AG20443 (cell line): Measurements from ENCODE around the gene MSANTD2.

Source experiments
- DNase-seq: peaks from one replicate; pipeline ENCODE4 v3.0.0; 2012; ENCODE audit warnings: low spot score, mixed read lengths

Gene MSANTD2

GRCh38 chr11:124800226-124800929 lies at the start of gene MSANTD2:
Gene MSANTD2, minus strand, starts transcription at chr11:124800406. Its CDS starts 26 bp downstream, at chr11:124800380.
- peak; percentile 92 for DNase-seq

GRCh38 chr11:124846070-124846673 lies 46.0 kb upstream of the MSANTD2 start:
- DNase-seq, result no peak

GRCh38 chr11:124844664-124845079 lies 44.5 kb upstream of the MSANTD2 start:
- DNase-seq, result no peak

- no peak for DNase-seq
Observed at GRCh38 chr11:124843616-124843910, 43.4 kb upstream of the MSANTD2 start.

GRCh38 chr11:124842305-124842704 lies 42.1 kb upstream of the MSANTD2 start:
- DNase-seq, result no peak

- DNase-seq, result no peak
Observed at GRCh38 chr11:124841840-124842239, 41.6 kb upstream of the MSANTD2 start.

- DNase-seq, result no peak
Observed at GRCh38 chr11:124841201-124841600, 41.0 kb upstream of the MSANTD2 start.

GRCh38 chr11:124840666-124841065 lies 40.5 kb upstream of the MSANTD2 start:
- no peak for DNase-seq

GRCh38 chr11:124839972-124840621 lies 39.9 kb upstream of the MSANTD2 start:
- DNase-seq, result no peak

GRCh38 chr11:124839128-124839971 lies 39.1 kb upstream of the MSANTD2 start:
- DNase-seq, result peak; percentile 36

- DNase-seq, result no peak
Observed at GRCh38 chr11:124838805-124839127, 38.6 kb upstream of the MSANTD2 start.

- peak; percentile 71 for DNase-seq
Observed at GRCh38 chr11:124837491-124837856, 37.3 kb upstream of the MSANTD2 start.

- no peak for DNase-seq
Observed at GRCh38 chr11:124835918-124836317, 35.7 kb upstream of the MSANTD2 start.

- DNase-seq, result no peak
Observed at GRCh38 chr11:124834526-124835180, 34.4 kb upstream of the MSANTD2 start.

GRCh38 chr11:124832571-124832970 lies 32.4 kb upstream of the MSANTD2 start:
- no peak for DNase-seq

GRCh38 chr11:124831897-124832296 lies 31.7 kb upstream of the MSANTD2 start:
- no peak for DNase-seq

GRCh38 chr11:124830749-124831148 lies 30.5 kb upstream of the MSANTD2 start:
- DNase-seq, result no peak

GRCh38 chr11:124829986-124830385 lies 29.8 kb upstream of the MSANTD2 start:
- peak; percentile 15 for DNase-seq

- no peak for DNase-seq
Observed at GRCh38 chr11:124825876-124826275, 25.7 kb upstream of the MSANTD2 start.

GRCh38 chr11:124823512-124824376 lies 23.5 kb upstream of the MSANTD2 start:
- DNase-seq, result no peak
